Measurements from ENCODE around the gene SERTAD2.

SERTAD2 gene

GRCh38 chr2:64653109-64654062, at the start of gene SERTAD2:
Gene SERTAD2, minus strand, starts transcription at chr2:64653913. Its CDS starts 17,042 bp downstream, at chr2:64636871.
- peak; percentile 94 for DNase-seq

GRCh38 chr2:64700133-64700809, 46.6 kb upstream of the SERTAD2 start:
- DNase-seq, result no peak

GRCh38 chr2:64699712-64700111, 46.0 kb upstream of the SERTAD2 start:
- no peak for DNase-seq

GRCh38 chr2:64698668-64699444, 45.1 kb upstream of the SERTAD2 start:
- no peak for DNase-seq

GRCh38 chr2:64698177-64698643, 44.5 kb upstream of the SERTAD2 start:
- DNase-seq, result no peak

- DNase-seq, result no peak
Measured at GRCh38 chr2:64697297-64698176, 43.8 kb upstream of the SERTAD2 start.

- no peak for DNase-seq
Measured at GRCh38 chr2:64696636-64697035, 42.9 kb upstream of the SERTAD2 start.

- DNase-seq, result no peak
Measured at GRCh38 chr2:64695721-64696261, 42.1 kb upstream of the SERTAD2 start.

- no peak for DNase-seq
Measured at GRCh38 chr2:64692401-64692800, 38.7 kb upstream of the SERTAD2 start.

- no peak for DNase-seq
Measured at GRCh38 chr2:64688909-64689308, 35.2 kb upstream of the SERTAD2 start.

GRCh38 chr2:64686283-64686956, 32.7 kb upstream of the SERTAD2 start:
- no peak for DNase-seq

- no peak for DNase-seq
Measured at GRCh38 chr2:64685430-64685829, 31.7 kb upstream of the SERTAD2 start.

- no peak for DNase-seq
Measured at GRCh38 chr2:64683771-64684510, 30.2 kb upstream of the SERTAD2 start.

- DNase-seq, result no peak
Measured at GRCh38 chr2:64681479-64681967, 27.8 kb upstream of the SERTAD2 start.

GRCh38 chr2:64679673-64680425, 26.1 kb upstream of the SERTAD2 start:
- DNase-seq, result peak; percentile 46

- DNase-seq, result no peak
Measured at GRCh38 chr2:64678771-64679590, 25.3 kb upstream of the SERTAD2 start.

- no peak for DNase-seq
Measured at GRCh38 chr2:64677530-64677929, 23.8 kb upstream of the SERTAD2 start.

- DNase-seq, result no peak
Measured at GRCh38 chr2:64675860-64676259, 22.1 kb upstream of the SERTAD2 start.

Measured in femur (tissue), 1 donor.